Neural progenitor cell (in vitro differentiated cells): Measurements from ENCODE around the gene IL17A.

Source experiments
- CTCF ChIP-seq: fragments of 200-600 bp; sonication (generic); IDR thresholded peaks from 2 replicates; pipeline ENCODE4 v1.5.1; 2017; ENCODE audit warnings: antibody characterized with exemption, mild to moderate bottlenecking
- EZH2 ChIP-seq: fragments of 200-600 bp; sonication (generic); IDR thresholded peaks from 2 replicates; pipeline ENCODE4 v1.6.1; 2017; ENCODE audit warnings: antibody characterized with exemption, mild to moderate bottlenecking, moderate library complexity
- EZH2phosphoT487 ChIP-seq: fragments of 200-600 bp; sonication (generic); IDR thresholded peaks from 2 replicates; pipeline ENCODE4 v1.6.1; 2017; ENCODE audit warnings: antibody characterized with exemption

- TF ChIP-seq CTCF (no peak), EZH2phosphoT487 (no peak), EZH2 (no peak)
These were observed 23.6 kb downstream of the IL17A start for GRCh38 chr6:52209770-52210169.
